K562 (cell line): ENCODE results near the gene ZNF316. TPM values are rescaled to one million over a fixed set of nuclear protein-coding genes. Genes with fewer than 3 reads are reported as not detected.

Source experiments
- ATAC-seq: fragments of 200-7000 bp; cut with Tn5 transposase; 3 replicates; pipeline ENCODE4 v1.9.1; 2020; ENCODE audit warnings: moderate library complexity
- BruUV-seq: library from RNA; stranded (reverse); fragments of 400-500 nt; replicated peaks from 2 replicates; lab custom pipeline; 2021; lab: Mats Ljungman, UMichigan
- CTCF ChIA-PET: fragments of 300-600 bp; formaldehyde crosslinking; extraction: SDS; loops from one replicate; lab custom pipeline; 2021; ENCODE audit warnings: low intra/inter-chr PET ratio; lab: Yijun Ruan, JAX
- POLR2A ChIA-PET: fragments of 300-600, 350-650 bp; sonication (Branson Sonifier 250); formaldehyde crosslinking; extraction: SDS; loops from one replicate; lab custom pipeline; 2021; ENCODE audit warnings: antibody characterized with exemption, inconsistent platforms; lab: Yijun Ruan, JAX
- DNase-seq, 4 experiments: peaks; one replicate each; pipeline versions ENCODE4 v3.0.0 to v3.0.0-alpha.2; 2011 to 2018; ENCODE audit warnings: low spot score in 3 of 4, mixed read lengths in 3 of 4; ENCODE audit errors: extremely low read depth in 1 of 4
- FAIRE-seq: peaks from 2 replicates; lab custom pipeline; 2011; peaks lifted over from hg19 to GRCh38; lab: Jason Lieb, UNC
- H2AFZ ChIP-seq: 2 replicates; pipeline ENCODE4 v1.6.0; 2011; ENCODE audit warnings: low read depth, low read length, control low read depth, inconsistent platforms
- H3K27ac ChIP-seq: fragments of 200-600 bp; 3 replicates; pipeline ENCODE4 v1.8.0; 2011; ENCODE audit warnings: low read depth, mild to moderate bottlenecking, control low read depth, inconsistent platforms, low read length, moderate library complexity, mixed read lengths; ENCODE audit errors: extremely low read depth
- H3K27me3 ChIP-seq, 2 experiments: fragments of 300-600 bp in 1 of 2; 2 replicates in 1 of 2; 3 replicates in 1 of 2; pipeline versions ENCODE4 v1.6.0 to v1.8.0; 2011; ENCODE audit warnings: inconsistent platforms in 2 of 2, low read length in 2 of 2, mild to moderate bottlenecking in 1 of 2, mixed read lengths in 1 of 2, moderate library complexity in 1 of 2; ENCODE audit not compliant: control insufficient read depth in 2 of 2, insufficient read depth in 2 of 2
- H3K36me3 ChIP-seq: fragments of 300-600 bp; 3 replicates; pipeline ENCODE4 v1.8.0; 2011; ENCODE audit warnings: mild to moderate bottlenecking, low read length, inconsistent platforms; ENCODE audit not compliant: control insufficient read depth, insufficient read depth
- H3K4me1 ChIP-seq, 2 experiments: fragments of 200-600 bp in 1 of 2; replicated peaks in 1 of 2; 2 replicates in 1 of 2; 3 replicates in 1 of 2; pipeline versions ENCODE4 v1.5.1 to v1.8.0; 2011; ENCODE audit warnings: inconsistent platforms in 2 of 2, low read length in 2 of 2, mild to moderate bottlenecking in 1 of 2, mixed read lengths in 1 of 2, moderate library complexity in 1 of 2; ENCODE audit not compliant: control insufficient read depth in 2 of 2, insufficient read depth in 2 of 2
- H3K4me2 ChIP-seq: 2 replicates; pipeline ENCODE4 v1.6.1; 2011; ENCODE audit warnings: low read length, control low read depth, inconsistent platforms, mixed read lengths; ENCODE audit not compliant: insufficient read depth
- H3K4me3 ChIP-seq: fragments of 200-600 bp; sonication (generic), shearing (Covaris generic); 2 replicates; pipeline ENCODE4 v1.5.1; 2016; ENCODE audit warnings: control low read depth, inconsistent platforms
- H3K79me2 ChIP-seq: fragments of 200-600 bp; 3 replicates; pipeline ENCODE4 v1.8.0; 2011; ENCODE audit warnings: low read length, inconsistent platforms; ENCODE audit not compliant: control insufficient read depth, insufficient read depth
- H3K9ac ChIP-seq, 2 experiments: 2 replicates each; pipeline versions ENCODE4 v1.6.0 to v1.6.1; 2011; ENCODE audit warnings: low read depth in 2 of 2, low read length in 2 of 2, control low read depth in 1 of 2, inconsistent platforms in 1 of 2, mild to moderate bottlenecking in 1 of 2, mixed read lengths in 1 of 2; ENCODE audit not compliant: insufficient read depth in 1 of 2
- H3K9me1 ChIP-seq: one replicate; pipeline ENCODE4 v1.6.0; 2011; ENCODE audit warnings: inconsistent platforms, mild to moderate bottlenecking, low read length, moderate library complexity; ENCODE audit not compliant: control insufficient read depth, insufficient read depth
- H3K9me3 ChIP-seq: replicated peaks from 2 replicates; pipeline ENCODE4 v1.5.1; 2011; ENCODE audit warnings: low read depth, low read length, inconsistent platforms; ENCODE audit not compliant: control insufficient read depth, insufficient read depth
- H4K20me1 ChIP-seq: replicated peaks from 2 replicates; pipeline ENCODE4 v1.6.1; 2011; ENCODE audit warnings: low read length, inconsistent platforms, mixed read lengths; ENCODE audit not compliant: control insufficient read depth, insufficient read depth
- ELF4 ChIP-seq: fragments of 450-650 bp; formaldehyde crosslinking; IDR thresholded peaks from 2 replicates; pipeline ENCODE4 v1.4.0; 2022; ENCODE audit warnings: missing genetic modification characterization
- POLR2G ChIP-seq: fragments of 200-400 bp; formaldehyde crosslinking; IDR thresholded peaks from 2 replicates; pipeline ENCODE4 v1.6.1; 2017; ENCODE audit warnings: low read depth, mild to moderate bottlenecking, antibody characterized with exemption, low read length, moderate library complexity
- SP1 ChIP-seq: sonication (generic); formaldehyde crosslinking; IDR thresholded peaks from 2 replicates; pipeline ENCODE4 v1.8.1; 2022; ENCODE audit warnings: mild to moderate bottlenecking, missing genetic modification reagents
- WGBS: fragments of 100-300 bp; shearing (Covaris generic); methylation state at CpG from one replicate; pipeline ENCODE4 v1.1.6; 2016; ENCODE audit warnings: low coverage, mixed read lengths; ENCODE audit not compliant: insufficient coverage; ENCODE audit errors: missing lambda C conversion rate; 5-methylcytosine and 5-hydroxymethylcytosine counted together
- in situ Hi-C: fragments of 300-500 bp; cut with MboI; formaldehyde crosslinking; loops from 4 replicates; pipeline ENCODE4 v1.15.0; 2018; ENCODE audit warnings: inconsistent platforms, mixed read lengths
- intact Hi-C: fragments of 100-400 bp; cut with micrococcal nuclease; formaldehyde crosslinking; loops from 2 replicates; pipeline ENCODE4 v1.14.2; 2022
- polyA plus RNA-seq, 8 experiments: library from polyadenylated mRNA; depleted of rRNA in 4 of 8; stranded (reverse) in 5 of 8; unstranded in 3 of 8; fragments of >200 nt; fragmentation: Nextera tagmentation in 2 of 8; fragmentation: Illumina TruSeq in 1 of 8; extraction: Ambion mirVana in 2 of 8; extraction: Trizol in 1 of 8; gene quantifications; 2 replicates each; pipeline versions ENCODE4 v1.2.1 to v1.2.3, GENCODE V29; 2011 to 2014; ENCODE audit warnings: inconsistent platforms in 1 of 8, missing spikeins in 1 of 8
- total RNA-seq, 7 experiments: library from RNA; depleted of rRNA in 6 of 7; stranded (reverse); fragments of >200 nt in 6 of 7; fragmentation: Illumina TruSeq in 2 of 7; extraction: Trizol in 2 of 7; gene quantifications; 2 replicates each; pipeline versions ENCODE4 v1.2.1 to v1.2.3, GENCODE V29; 2011 to 2021; ENCODE audit warnings: low replicate concordance in 1 of 7
- TF ChIP-seq, protein P1 (sequence below): fragments of 250-450 bp; sonication (Bioruptor Pico); IDR thresholded peaks from 2 replicates; pipeline ENCODE4 v1.5.0; 2021; ENCODE audit warnings: mild to moderate bottlenecking, borderline replicate concordance

The ZNF316 gene
- total and polyA plus RNA-seq, 9 of the 15 experiments (the other 6 are each of a cell fraction or from before 2014, with no cell fraction given) = 0.10 to 34.0 (median 8.6) TPM

DNA sequence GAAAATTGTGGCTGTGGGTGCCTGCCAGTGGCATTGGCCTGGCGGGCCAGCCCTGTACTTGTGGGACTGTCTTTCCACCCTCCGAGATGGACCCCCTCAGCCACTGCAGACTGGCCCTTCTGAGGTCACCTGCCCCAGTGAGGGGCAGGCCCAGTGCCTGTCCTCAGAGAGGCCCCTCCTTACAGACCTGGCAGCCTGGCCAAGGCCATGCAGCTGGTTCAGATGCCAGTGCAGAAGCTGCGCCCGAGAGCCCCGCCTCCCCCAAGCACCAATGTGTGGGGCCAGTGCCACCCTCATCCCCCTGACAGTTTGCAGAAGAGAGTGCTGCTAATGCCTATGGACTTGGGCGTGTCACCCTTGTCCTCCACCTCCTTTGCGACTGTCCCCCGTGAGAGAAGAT is 10.0 kb downstream of the ZNF316 start (continued):
- TF ChIP-seq SP1 (CRISPR knock-in tag) = no peak
- TF ChIP-seq, protein P1, sequence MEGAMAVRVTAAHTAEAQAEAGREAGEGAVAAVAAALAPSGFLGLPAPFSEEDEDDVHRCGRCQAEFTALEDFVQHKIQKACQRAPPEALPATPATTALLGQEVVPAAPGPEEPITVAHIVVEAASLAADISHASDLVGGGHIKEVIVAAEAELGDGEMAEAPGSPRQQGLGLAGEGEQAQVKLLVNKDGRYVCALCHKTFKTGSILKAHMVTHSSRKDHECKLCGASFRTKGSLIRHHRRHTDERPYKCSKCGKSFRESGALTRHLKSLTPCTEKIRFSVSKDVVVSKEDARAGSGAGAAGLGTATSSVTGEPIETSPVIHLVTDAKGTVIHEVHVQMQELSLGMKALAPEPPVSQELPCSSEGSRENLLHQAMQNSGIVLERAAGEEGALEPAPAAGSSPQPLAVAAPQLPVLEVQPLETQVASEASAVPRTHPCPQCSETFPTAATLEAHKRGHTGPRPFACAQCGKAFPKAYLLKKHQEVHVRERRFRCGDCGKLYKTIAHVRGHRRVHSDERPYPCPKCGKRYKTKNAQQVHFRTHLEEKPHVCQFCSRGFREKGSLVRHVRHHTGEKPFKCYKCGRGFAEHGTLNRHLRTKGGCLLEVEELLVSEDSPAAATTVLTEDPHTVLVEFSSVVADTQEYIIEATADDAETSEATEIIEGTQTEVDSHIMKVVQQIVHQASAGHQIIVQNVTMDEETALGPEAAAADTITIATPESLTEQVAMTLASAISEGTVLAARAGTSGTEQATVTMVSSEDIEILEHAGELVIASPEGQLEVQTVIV = no peak

DNA sequence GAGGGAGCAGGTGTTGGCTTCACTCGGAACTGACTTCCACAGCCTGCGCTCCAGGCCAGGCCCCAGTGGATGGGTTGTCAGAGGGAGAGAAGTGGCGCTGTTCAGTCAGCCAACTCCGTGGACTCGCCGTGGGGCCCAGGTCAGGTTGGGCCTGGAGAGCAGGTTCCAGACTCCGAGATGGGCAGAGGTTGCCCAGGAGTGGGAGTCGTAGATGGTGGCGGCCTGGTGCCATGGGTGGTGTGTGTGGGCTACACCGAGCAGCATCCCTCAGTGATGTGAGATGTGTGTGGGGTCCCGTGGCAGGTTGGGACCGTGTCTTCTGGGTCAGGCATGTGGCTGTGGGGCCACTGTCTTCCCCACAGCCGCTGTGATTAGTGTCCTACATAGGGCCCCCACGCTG is 10.4 kb downstream of the ZNF316 start:
- in situ Hi-C loops = no loop called here
- H3K9ac ChIP-seq = no peak overlapping the region
- ChIA-PET CTCF (no interaction called here), POLR2A (no interaction called here)
- no peaks in the 10 kb centered on the region for H3K9me1 ChIP-seq
- H4K20me1 ChIP-seq = no peaks in the 10 kb centered on the region
- peaks cover 12% of the 10 kb centered on the region for H3K9me3 ChIP-seq
- H3K27ac ChIP-seq = no peak overlapping the region
- FAIRE-seq (no peak), DNase-seq (no peak), ATAC-seq (no peak)
- no peak overlapping the region for H2AFZ ChIP-seq
- peaks cover 0 to 8% of the 10 kb centered on the region in 2 experiments; a peak in 1 of 5 replicates for H3K4me1 ChIP-seq
- no peak overlapping the region for H3K4me3 ChIP-seq
- 0 out of 3 replicates have a peak, but pooled peaks cover 7% of the 10 kb centered on the region for H3K79me2 ChIP-seq
- WGBS = over 99% methylated on average over 14 of the region's 14 CpGs
- peak; percentile 28; the same call in 1 of the 2 replicates for TF ChIP-seq POLR2G
- no peak for TF ChIP-seq ELF4 (CRISPR knock-in tag)
- H3K27me3 ChIP-seq = no peaks in the 10 kb centered on the region
- peaks cover 95% of the 10 kb centered on the region; the same call in 2 of the 3 replicates for H3K36me3 ChIP-seq
- no peak overlapping the region for H3K4me2 ChIP-seq
- no TSS peak for BruUV-seq
- intact Hi-C loops = no loop called here
